H9 (cell line): ENCODE data around the gene KLRC3. TPM values are rescaled to one million over a fixed set of nuclear protein-coding genes. Genes with fewer than 3 reads are reported as not detected.
A peak's percentile ranks its signal among the peaks of the same experiment; 100 is the strongest.

Experiments
- DNase-seq: peaks from one replicate; pipeline ENCODE4 v3.0.0-alpha.2; 2017
- H2AFZ ChIP-seq: one replicate; pipeline ENCODE4 v1.6.1; 2013; ENCODE audit warnings: mild to moderate bottlenecking, low read length, control low read depth, moderate library complexity
- H2AK5ac ChIP-seq: 2 replicates; pipeline ENCODE4 v1.6.1; 2013; ENCODE audit warnings: low read length, control low read depth, mixed read lengths; ENCODE audit not compliant: insufficient read length
- H2BK120ac ChIP-seq: one replicate; pipeline ENCODE4 v1.6.1; 2013; ENCODE audit warnings: low read depth, mild to moderate bottlenecking, low read length, control low read depth, inconsistent platforms; ENCODE audit not compliant: poor library complexity, severe bottlenecking
- H2BK12ac ChIP-seq: 2 replicates; pipeline ENCODE4 v1.6.1; 2013; ENCODE audit warnings: low read length, control low read depth, mixed read lengths, low read depth; ENCODE audit not compliant: insufficient read length
- H2BK15ac ChIP-seq: 2 replicates; pipeline ENCODE4 v1.6.1; 2013; ENCODE audit warnings: low read depth, low read length, control low read depth
- H2BK20ac ChIP-seq: one replicate; pipeline ENCODE4 v1.6.1; 2013; ENCODE audit warnings: low read depth, mild to moderate bottlenecking, low read length, control low read depth, inconsistent platforms; ENCODE audit not compliant: poor library complexity, severe bottlenecking
- H2BK5ac ChIP-seq: 2 replicates; pipeline ENCODE4 v1.6.1; 2013; ENCODE audit warnings: low read length, control low read depth, mixed read lengths; ENCODE audit not compliant: insufficient read length
- H3K14ac ChIP-seq: 2 replicates; pipeline ENCODE4 v1.6.1; 2013; ENCODE audit warnings: low read length, control low read depth; ENCODE audit not compliant: insufficient read depth
- H3K18ac ChIP-seq: 2 replicates; pipeline ENCODE4 v1.6.1; 2013; ENCODE audit warnings: low read depth, mild to moderate bottlenecking, mixed read lengths, low read length, control low read depth; ENCODE audit not compliant: insufficient read length
- H3K23ac ChIP-seq: 2 replicates; pipeline ENCODE4 v1.6.1; 2013; ENCODE audit warnings: low read length, control low read depth, mixed read lengths, low read depth; ENCODE audit not compliant: insufficient read length
- H3K23me2 ChIP-seq: 2 replicates; pipeline ENCODE4 v1.6.1; 2013; ENCODE audit warnings: low read depth, mild to moderate bottlenecking, mixed read lengths, low read length, control low read depth; ENCODE audit not compliant: insufficient read length, poor library complexity, severe bottlenecking
- H3K27ac ChIP-seq: 2 replicates; pipeline ENCODE4 v1.5.1; 2013; ENCODE audit warnings: low read length, control low read depth, mixed read lengths, low read depth; ENCODE audit not compliant: insufficient read length
- H3K27me3 ChIP-seq: 2 replicates; pipeline ENCODE4 v1.6.1; 2013; ENCODE audit warnings: low read length, control low read depth, inconsistent platforms; ENCODE audit not compliant: insufficient read depth
- H3K4ac ChIP-seq: 2 replicates; pipeline ENCODE4 v1.6.1; 2013; ENCODE audit warnings: low read depth, mild to moderate bottlenecking, control low read depth, inconsistent platforms, low read length, moderate library complexity
- H3K4me1 ChIP-seq: 2 replicates; pipeline ENCODE4 v1.6.1; 2013; ENCODE audit warnings: low read length, control low read depth, inconsistent platforms; ENCODE audit not compliant: insufficient read depth
- H3K4me2 ChIP-seq: 2 replicates; pipeline ENCODE4 v1.6.1; 2013; ENCODE audit warnings: low read length, control low read depth, mixed read lengths; ENCODE audit not compliant: insufficient read length, insufficient read depth
- H3K56ac ChIP-seq: 2 replicates; pipeline ENCODE4 v1.6.1; 2013; ENCODE audit warnings: low read depth, mild to moderate bottlenecking, mixed read lengths, low read length, control low read depth; ENCODE audit not compliant: insufficient read length
- H3K79me1 ChIP-seq: 2 replicates; pipeline ENCODE4 v1.6.1; 2013; ENCODE audit warnings: low read depth, mild to moderate bottlenecking, moderate library complexity, low read length, control low read depth, inconsistent platforms; ENCODE audit not compliant: insufficient read depth, poor library complexity, severe bottlenecking
- H3K79me2 ChIP-seq: 2 replicates; pipeline ENCODE4 v1.6.1; 2013; ENCODE audit warnings: low read length, control low read depth, inconsistent platforms; ENCODE audit not compliant: insufficient read depth
- H3K9ac ChIP-seq: 2 replicates; pipeline ENCODE4 v1.6.1; 2013; ENCODE audit warnings: low read length, control low read depth, mixed read lengths; ENCODE audit not compliant: insufficient read length; ENCODE audit errors: extremely low read depth
- H3K9me3 ChIP-seq: one replicate; pipeline ENCODE4 v1.6.1; 2013; ENCODE audit warnings: low read depth, low read length, inconsistent platforms; ENCODE audit not compliant: control insufficient read depth
- H3T11ph ChIP-seq: one replicate; pipeline ENCODE4 v1.6.1; 2013; ENCODE audit warnings: mild to moderate bottlenecking, low read length, control low read depth, inconsistent platforms
- H4K20me1 ChIP-seq: one replicate; pipeline ENCODE4 v1.6.1; 2013; ENCODE audit not compliant: control insufficient read depth, insufficient read length, insufficient read depth
- H4K5ac ChIP-seq: 2 replicates; pipeline ENCODE4 v1.6.1; 2013; ENCODE audit warnings: low read depth, mild to moderate bottlenecking, mixed read lengths, low read length, control low read depth; ENCODE audit not compliant: insufficient read length
- H4K8ac ChIP-seq: replicated peaks from 2 replicates; pipeline ENCODE4 v1.6.1; 2013; ENCODE audit warnings: low read length, control low read depth, mixed read lengths, low read depth; ENCODE audit not compliant: insufficient read length
- H4K91ac ChIP-seq: 2 replicates; pipeline ENCODE4 v1.6.1; 2013; ENCODE audit warnings: low read depth, mild to moderate bottlenecking, moderate library complexity, mixed read lengths, low read length, control low read depth; ENCODE audit not compliant: insufficient read length
- H3K27ac Mint-ChIP-seq, 3 experiments: 2 replicates in 2 of 3; 3 replicates in 1 of 3; pipeline ENCODE4 v1.8.0; 2020 to 2021; ENCODE audit warnings: mixed read lengths in 3 of 3, mild to moderate bottlenecking in 1 of 3, moderate library complexity in 1 of 3
- H3K27me3 Mint-ChIP-seq: 2 replicates; pipeline ENCODE4 v1.8.0; 2021; ENCODE audit warnings: low read depth, mild to moderate bottlenecking, moderate library complexity, mixed read lengths
- H3K36me3 Mint-ChIP-seq, 3 experiments: 2 replicates in 2 of 3; 3 replicates in 1 of 3; pipeline ENCODE4 v1.8.0; 2020 to 2021; ENCODE audit warnings: low read depth in 3 of 3, mixed read lengths in 3 of 3; ENCODE audit not compliant: insufficient read depth in 1 of 3
- H3K4me1 Mint-ChIP-seq, 2 experiments: 2 replicates each; pipeline ENCODE4 v1.8.0; 2020; ENCODE audit warnings: mixed read lengths in 2 of 2
- H3K4me3 Mint-ChIP-seq, 2 experiments: 2 replicates in 1 of 2; 3 replicates in 1 of 2; pipeline ENCODE4 v1.8.0; 2020 to 2021; ENCODE audit warnings: mild to moderate bottlenecking in 2 of 2, mixed read lengths in 2 of 2, moderate library complexity in 1 of 2
- H3K9me3 Mint-ChIP-seq, 2 experiments: 2 replicates in 1 of 2; 3 replicates in 1 of 2; pipeline ENCODE4 v1.8.0; 2020; ENCODE audit warnings: mild to moderate bottlenecking in 2 of 2, mixed read lengths in 2 of 2, moderate library complexity in 1 of 2
- WGBS: extraction: QIAGEN DNeasy Blood & Tissue Kit; methylation state at CpG from one replicate; pipeline ENCODE4 v1.1.7; 2013; ENCODE audit warnings: missing lambda C conversion rate, low lambda C conversion rate, mixed read lengths; ENCODE audit not compliant: insufficient read length; ENCODE audit errors: extremely low coverage; 5-methylcytosine and 5-hydroxymethylcytosine counted together
- total RNA-seq: library from RNA; stranded (reverse); gene quantifications from 2 replicates; pipeline ENCODE4 v1.2.1, GENCODE V29; 2021
- TF ChIP-seq, protein P1 (sequence below): fragments of 200-600 bp; sonication (generic); conservative IDR thresholded peaks from 3 replicates; pipeline ENCODE4 v1.8.0; 2021; ENCODE audit warnings: antibody characterized with exemption, mild to moderate bottlenecking

KLRC3 gene
- total RNA-seq, 1 experiment from 2014 or later = not detected

DNA sequence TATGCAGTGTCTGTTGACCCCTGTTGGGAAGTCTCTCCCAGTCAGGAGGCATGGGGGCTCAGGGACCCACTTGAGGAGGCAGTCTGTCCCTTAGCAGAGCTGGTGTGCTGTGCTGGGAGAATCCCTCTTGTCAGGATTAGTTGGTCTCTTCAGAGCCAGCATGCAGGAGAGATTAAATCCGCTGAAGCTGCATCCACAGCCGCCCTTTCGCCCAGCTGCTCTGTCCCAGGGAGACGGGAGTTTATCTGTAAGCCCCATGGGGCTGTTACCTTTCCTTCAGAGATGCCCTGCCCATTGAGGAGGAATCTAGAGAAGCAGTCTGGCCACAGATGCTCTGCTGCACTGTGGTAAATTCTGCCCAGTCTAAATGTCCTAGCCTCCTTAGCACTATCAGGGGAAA lies 45.9 kb upstream of the KLRC3 start:
- Histone ChIP-seq H2BK12ac (no peak overlapping the region), H3K4ac (no peak overlapping the region), H3K27ac (no peak overlapping the region), H4K8ac (no peak overlapping the region), H2AFZ (no peak overlapping the region), H2BK15ac (no peak overlapping the region), H3K27me3 (no peaks in the 10 kb centered on the region), H3K9me3 (no peaks in the 10 kb centered on the region), H3K56ac (no peak overlapping the region), H3K9ac (no peak overlapping the region), H2BK20ac (no peak overlapping the region), H3K4me2 (no peak overlapping the region), H4K5ac (no peak overlapping the region), H2BK5ac (no peak overlapping the region), H3K14ac (no peak overlapping the region), H2BK120ac (no peak overlapping the region), H4K91ac (no peak overlapping the region), H3K23ac (no peak overlapping the region), H3K18ac (no peak overlapping the region), H3K4me1 (no peaks in the 10 kb centered on the region), H3K23me2 (no peaks in the 10 kb centered on the region), H3T11ph (no peak overlapping the region), H3K79me1 (no peaks in the 10 kb centered on the region), H3K79me2 (no peaks in the 10 kb centered on the region), H2AK5ac (no peak overlapping the region), H4K20me1 (no peaks in the 10 kb centered on the region)
- Mint-ChIP-seq H3K36me3 (peaks cover 0 to 12% (median 0%) of the 10 kb centered on the region in 3 experiments; a peak in 2 of 7 replicates), H3K4me1 (peaks cover 0 to 4% of the 10 kb centered on the region in 2 experiments; a peak in 2 of 4 replicates), H3K9me3 (peaks cover 2% of the 10 kb centered on the region in 2 experiments; a peak in 1 of 5 replicates), H3K4me3 (no peak overlapping the region), H3K27ac (peak overlapping the region in 1 of 3 experiments; percentile 63; a peak in 1 of 7 replicates), H3K27me3 (no peaks in the 10 kb centered on the region)
- WGBS = no CpG with 5 or more reads among the region's 4 CpGs
- TF ChIP-seq, protein P1, sequence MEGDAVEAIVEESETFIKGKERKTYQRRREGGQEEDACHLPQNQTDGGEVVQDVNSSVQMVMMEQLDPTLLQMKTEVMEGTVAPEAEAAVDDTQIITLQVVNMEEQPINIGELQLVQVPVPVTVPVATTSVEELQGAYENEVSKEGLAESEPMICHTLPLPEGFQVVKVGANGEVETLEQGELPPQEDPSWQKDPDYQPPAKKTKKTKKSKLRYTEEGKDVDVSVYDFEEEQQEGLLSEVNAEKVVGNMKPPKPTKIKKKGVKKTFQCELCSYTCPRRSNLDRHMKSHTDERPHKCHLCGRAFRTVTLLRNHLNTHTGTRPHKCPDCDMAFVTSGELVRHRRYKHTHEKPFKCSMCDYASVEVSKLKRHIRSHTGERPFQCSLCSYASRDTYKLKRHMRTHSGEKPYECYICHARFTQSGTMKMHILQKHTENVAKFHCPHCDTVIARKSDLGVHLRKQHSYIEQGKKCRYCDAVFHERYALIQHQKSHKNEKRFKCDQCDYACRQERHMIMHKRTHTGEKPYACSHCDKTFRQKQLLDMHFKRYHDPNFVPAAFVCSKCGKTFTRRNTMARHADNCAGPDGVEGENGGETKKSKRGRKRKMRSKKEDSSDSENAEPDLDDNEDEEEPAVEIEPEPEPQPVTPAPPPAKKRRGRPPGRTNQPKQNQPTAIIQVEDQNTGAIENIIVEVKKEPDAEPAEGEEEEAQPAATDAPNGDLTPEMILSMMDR = no peak
- peak; percentile 25 for DNase-seq
